Thyroid gland (tissue), 4 donors: ENCODE data around the gene RASGRF2.

Experiments
- CTCF ChIP-seq, 6 experiments: fragments of 200-600 bp in 3 of 6; fragments of 450-650 bp in 3 of 6; sonication (generic) in 3 of 6; IDR thresholded peaks; one replicate each; pipeline ENCODE4 v1.5.1; 2016 to 2019; ENCODE audit warnings: antibody characterized with exemption in 6 of 6, mild to moderate bottlenecking in 2 of 6, inconsistent platforms in 1 of 6, moderate library complexity in 1 of 6
- POLR2A ChIP-seq, 2 donors: fragments of 450-650 bp; IDR thresholded peaks; one replicate each; pipeline ENCODE4 v1.6.1; 2017; ENCODE audit warnings: antibody characterized with exemption in 2 of 2, mild to moderate bottlenecking in 2 of 2, moderate library complexity in 1 of 2

DNA sequence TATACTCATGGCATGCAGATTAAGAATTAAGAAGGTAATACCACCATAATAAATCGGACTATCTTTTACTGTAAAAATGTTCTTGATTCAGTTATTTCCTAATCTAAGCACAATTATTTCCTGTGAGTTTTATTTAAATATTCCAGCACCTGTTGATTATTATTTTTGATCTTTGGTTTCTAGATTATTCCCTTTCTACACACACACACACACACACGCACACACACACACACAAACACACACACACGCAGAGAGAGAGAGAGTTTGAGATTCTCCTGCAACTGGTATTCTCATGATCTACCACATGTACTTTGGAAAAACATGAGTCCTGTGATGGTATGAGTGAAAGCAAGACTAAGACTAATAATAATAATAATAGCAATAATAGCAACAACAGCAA lies 256.0 kb downstream of the RASGRF2 start:
- TF ChIP-seq CTCF (IDR thresholded peaks at IDR 0.05) (no peak), POLR2A (IDR thresholded peaks at IDR 0.05) (no peak)
